PFSK-1 (cell line): ENCODE measurements around the gene COL4A2.

Experiments used
- FOXP2 ChIP-seq: optimal IDR thresholded peaks from 2 replicates; pipeline ENCODE3; 2011; ENCODE audit warnings: borderline replicate concordance, control low read depth, inconsistent platforms; ENCODE audit not compliant: insufficient read depth; ENCODE audit errors: extremely low read length, extremely low read depth
- SIN3A ChIP-seq: IDR thresholded peaks from 2 replicates; pipeline ENCODE4 v1.6.1; 2012; ENCODE audit warnings: mild to moderate bottlenecking, low read length, moderate library complexity, borderline replicate concordance; ENCODE audit not compliant: insufficient read depth
- TAF1 ChIP-seq: IDR thresholded peaks from 2 replicates; pipeline ENCODE4 v1.6.1; 2012; ENCODE audit warnings: low read length, control low read depth, borderline replicate concordance; ENCODE audit not compliant: insufficient read depth
- TF ChIP-seq, protein P1 (sequence below), 2 experiments: IDR thresholded peaks; 2 replicates each; pipeline versions ENCODE4 v1.6.1 to v1.8.0; 2011 to 2012; ENCODE audit warnings: low read depth in 2 of 2, low read length in 2 of 2, control low read depth in 1 of 2, inconsistent platforms in 1 of 2, mild to moderate bottlenecking in 1 of 2, moderate library complexity in 1 of 2; ENCODE audit not compliant: insufficient read depth in 1 of 2

DNA sequence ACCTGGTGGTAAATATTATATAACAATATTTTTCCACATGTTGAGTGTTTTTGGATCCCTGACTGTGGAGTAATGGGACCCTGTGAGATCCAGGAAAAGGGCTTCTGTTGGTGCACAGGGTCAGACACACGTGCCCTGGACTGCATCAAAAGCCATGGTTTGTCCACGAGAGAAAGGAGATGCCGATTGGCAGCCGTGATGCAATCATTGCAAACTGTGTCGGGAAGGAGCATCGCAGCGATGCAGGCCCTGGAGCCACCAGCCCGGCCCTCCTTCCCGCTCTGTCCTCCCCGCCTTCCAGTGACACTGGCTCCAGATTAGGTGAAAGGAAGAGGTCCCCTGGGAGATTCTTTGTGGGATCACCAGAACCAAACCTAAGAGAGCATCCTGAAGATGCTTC lies 9.1 kb downstream of the COL4A2 start:
- TF ChIP-seq, protein P1, sequence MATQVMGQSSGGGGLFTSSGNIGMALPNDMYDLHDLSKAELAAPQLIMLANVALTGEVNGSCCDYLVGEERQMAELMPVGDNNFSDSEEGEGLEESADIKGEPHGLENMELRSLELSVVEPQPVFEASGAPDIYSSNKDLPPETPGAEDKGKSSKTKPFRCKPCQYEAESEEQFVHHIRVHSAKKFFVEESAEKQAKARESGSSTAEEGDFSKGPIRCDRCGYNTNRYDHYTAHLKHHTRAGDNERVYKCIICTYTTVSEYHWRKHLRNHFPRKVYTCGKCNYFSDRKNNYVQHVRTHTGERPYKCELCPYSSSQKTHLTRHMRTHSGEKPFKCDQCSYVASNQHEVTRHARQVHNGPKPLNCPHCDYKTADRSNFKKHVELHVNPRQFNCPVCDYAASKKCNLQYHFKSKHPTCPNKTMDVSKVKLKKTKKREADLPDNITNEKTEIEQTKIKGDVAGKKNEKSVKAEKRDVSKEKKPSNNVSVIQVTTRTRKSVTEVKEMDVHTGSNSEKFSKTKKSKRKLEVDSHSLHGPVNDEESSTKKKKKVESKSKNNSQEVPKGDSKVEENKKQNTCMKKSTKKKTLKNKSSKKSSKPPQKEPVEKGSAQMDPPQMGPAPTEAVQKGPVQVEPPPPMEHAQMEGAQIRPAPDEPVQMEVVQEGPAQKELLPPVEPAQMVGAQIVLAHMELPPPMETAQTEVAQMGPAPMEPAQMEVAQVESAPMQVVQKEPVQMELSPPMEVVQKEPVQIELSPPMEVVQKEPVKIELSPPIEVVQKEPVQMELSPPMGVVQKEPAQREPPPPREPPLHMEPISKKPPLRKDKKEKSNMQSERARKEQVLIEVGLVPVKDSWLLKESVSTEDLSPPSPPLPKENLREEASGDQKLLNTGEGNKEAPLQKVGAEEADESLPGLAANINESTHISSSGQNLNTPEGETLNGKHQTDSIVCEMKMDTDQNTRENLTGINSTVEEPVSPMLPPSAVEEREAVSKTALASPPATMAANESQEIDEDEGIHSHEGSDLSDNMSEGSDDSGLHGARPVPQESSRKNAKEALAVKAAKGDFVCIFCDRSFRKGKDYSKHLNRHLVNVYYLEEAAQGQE (IDR thresholded peaks at IDR 0.05; ENCODE audit: insufficient read depth in 1 of 2, low read depth in 2 of 2, low read length in 2 of 2): no peak
- TF ChIP-seq TAF1 (no peak), SIN3A (no peak), FOXP2 (no peak)
